GM19043 (cell line): ENCODE measurements around the gene GLG1.
"Not testable (repeated sequence)": the region's sequence is repeated elsewhere in the genome, so short reads cannot be mapped to it uniquely, and the experiment has no call there.

ENCODE experiments used
- ATAC-seq: cut with Tn5 transposase; IDR thresholded peaks from one replicate; pipeline ENCODE4 v1.9.1; 2021; ENCODE audit warnings: low read depth; ENCODE audit not compliant: unreplicated experiment

GLG1 gene

DNA sequence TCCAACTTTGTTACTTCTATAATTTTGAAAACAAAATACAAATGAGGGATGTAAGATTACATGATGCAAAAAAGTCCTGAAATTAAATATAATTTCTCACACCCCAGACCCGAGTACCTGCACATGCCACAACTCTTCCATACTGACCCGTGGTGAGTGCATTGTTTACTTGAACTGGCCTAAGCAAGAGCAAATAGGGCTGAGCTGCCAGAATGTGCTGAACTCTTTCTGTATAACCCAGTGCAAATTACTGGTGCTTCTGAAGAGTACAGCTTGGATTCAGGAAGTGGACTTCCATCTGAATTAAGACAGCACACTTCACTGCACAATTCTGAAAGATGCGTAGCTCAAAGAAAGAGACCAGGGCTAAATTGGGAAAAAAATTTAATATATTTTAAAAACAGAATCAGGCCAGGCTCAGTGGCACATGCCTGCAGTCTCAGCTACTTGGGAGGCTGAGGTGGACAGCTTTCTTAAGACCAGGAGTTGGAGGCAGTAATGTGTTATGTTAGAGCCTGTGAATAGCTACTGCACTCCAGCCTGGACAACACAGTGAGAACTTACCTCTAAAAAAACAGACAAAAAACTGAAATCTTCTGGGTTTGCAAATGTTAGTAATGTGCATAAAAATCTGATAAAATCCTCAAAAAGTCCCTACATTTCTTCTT lies 63.9 kb downstream of the GLG1 start:
- ATAC-seq = not testable (repeated sequence)

DNA sequence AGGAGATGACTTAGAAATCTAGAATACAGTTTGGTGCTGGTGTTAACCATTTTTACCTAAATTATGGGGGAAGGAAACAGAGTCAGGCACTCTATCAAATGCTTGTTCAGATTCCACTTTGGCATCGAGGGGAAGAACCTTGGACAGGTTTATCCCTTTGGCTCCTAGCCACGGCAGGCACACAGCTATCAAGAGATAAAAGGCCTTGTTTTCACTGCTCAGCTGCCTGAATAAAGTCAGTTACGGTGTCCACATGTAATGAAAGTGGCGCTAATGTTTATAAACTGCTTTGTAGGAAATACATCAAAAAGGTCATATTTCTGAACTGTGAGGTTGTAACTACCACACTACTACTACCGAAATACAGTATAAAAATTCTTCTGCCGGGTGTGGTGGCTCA lies 66.3 kb downstream of the GLG1 start:
- not testable (repeated sequence) for ATAC-seq

DNA sequence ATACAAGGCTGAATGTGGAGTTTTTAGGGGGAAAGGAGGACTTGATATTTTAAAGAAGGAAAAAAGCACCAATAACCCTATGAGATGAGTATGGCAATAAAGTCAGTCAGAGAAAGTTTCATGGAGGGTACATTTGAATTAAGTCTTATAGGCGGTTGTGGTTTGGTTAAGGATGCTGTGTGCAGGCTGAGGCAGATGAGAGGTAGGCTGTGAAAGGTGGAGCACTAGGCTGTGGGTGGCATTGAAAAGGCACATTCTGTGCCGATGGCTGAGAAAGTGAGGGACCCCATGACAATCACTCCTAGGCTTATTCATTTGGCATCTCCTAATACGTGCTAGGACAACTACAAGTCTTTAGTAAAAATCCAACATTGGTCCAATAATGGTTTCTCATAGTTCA lies 68.1 kb downstream of the GLG1 start:
- not testable (repeated sequence) for ATAC-seq

GRCh38 chr16:74537746-74538145 lies 69.2 kb downstream of the GLG1 start:
- not testable (repeated sequence) for ATAC-seq

GRCh38 chr16:74534650-74535049 lies 72.3 kb downstream of the GLG1 start:
- not testable (repeated sequence) for ATAC-seq

DNA sequence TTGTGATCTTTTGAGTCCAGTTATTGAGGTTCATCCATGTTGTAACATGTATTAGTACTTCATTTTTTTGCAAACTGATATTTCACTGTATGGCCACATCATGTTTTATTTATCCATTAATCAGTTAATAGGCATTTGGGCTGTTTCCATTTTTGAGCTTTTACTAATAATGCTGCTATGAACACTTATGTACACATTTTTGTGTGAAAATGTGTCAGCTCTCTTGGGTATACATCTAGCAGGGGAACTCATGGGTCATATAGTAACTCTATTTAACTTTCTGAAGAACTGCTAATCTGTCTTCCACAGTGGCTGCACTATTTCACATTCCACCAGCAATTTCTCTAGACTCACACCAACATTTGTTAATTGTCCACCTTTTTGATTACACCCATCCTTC lies 82.0 kb downstream of the GLG1 start:
- ATAC-seq = no peak

DNA sequence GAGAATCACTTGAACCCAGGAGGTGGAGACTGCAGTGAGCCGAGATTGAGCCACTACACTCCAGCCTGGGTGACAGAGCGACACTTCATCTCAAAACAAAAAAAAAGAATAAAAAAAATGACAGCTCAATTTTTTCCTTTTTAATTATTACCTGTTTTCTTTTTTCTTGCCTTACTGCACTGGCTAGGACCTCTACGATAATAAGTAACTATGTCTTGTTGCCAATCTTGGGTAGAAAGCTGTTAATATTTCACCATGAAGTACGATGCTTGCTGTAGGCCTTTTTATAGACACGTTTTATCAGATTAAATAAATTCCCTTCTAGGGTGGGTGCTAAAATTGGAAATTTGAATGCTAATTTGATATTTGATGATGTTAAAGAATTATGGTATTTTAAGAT lies 82.8 kb downstream of the GLG1 start:
- ATAC-seq = no peak

DNA sequence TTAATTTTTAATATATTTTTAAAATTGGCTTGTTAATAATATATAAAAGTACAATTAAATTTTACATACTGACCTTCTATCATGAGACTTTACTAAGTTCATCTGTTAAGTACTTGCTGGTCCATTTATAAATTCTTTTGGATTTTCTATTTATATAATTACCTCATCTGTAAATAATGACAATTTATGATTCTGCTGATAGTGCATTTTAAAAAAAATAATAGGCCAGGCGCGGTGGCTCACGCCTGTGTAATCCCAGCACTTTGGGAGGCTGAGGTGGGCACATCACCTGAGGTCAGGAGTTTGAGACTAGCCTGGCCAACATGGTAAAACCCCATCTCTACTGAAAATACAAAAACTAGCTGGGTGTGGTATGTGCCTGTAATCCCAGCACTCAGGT lies 83.2 kb downstream of the GLG1 start:
- not testable (repeated sequence) for ATAC-seq

DNA sequence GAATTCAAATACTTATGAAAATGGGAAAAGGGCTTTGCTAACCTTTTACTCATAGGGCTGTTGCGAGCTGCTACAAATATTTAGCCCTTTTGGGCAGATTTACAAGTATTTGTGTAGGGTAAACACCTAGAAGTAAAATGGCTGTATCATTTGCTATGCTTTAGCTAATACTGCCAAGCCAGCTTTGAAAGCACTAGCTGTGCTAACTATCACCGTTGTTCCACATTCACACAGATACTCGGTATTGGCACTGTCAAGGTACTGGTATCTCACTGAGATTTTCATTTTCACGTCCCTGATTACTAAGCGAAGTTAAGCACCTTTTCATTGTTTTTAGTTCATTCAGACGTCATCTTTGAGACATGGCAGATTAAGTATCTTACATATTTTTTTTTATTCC lies 84.8 kb downstream of the GLG1 start:
- ATAC-seq = no peak

GRCh38 chr16:74521691-74522090 lies 85.2 kb downstream of the GLG1 start:
- ATAC-seq = no peak

DNA sequence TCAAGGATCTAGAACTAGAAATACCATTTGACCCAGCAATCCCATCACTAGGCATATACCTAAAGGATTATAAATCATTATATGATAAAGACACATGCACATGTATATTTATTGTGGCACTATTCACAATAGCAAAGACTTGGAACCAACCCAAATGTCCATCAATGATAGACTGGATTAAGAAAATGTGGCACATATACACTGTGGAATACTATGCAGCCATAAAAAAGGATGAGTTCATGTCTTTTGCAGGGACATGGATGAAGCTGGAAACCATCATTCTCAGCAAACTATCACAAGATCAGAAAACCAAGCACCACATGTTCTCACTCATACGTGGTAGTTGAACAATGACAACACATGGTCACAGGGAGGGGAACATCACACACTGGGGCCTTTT lies 88.0 kb downstream of the GLG1 start:
- ATAC-seq = not testable (repeated sequence)

DNA sequence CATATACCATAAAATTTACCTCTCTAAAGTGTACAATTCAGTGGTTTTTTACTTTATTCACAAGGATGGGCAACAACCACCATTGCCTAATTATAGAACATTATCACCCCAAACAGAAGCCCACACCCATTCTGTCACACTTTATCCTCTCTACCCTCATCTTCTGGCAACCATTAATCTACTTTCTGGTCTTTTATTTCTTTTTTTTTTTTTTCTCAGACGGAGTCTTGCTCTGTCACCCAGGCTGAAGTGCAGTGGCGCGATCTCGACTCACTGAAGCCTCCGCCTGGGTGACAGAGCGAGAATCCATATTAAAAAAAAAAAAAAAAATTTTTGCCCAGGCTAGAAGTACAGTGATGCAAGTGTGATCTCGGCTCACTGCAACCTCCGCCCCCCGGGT lies 95.0 kb downstream of the GLG1 start:
- ATAC-seq = no peak

- ATAC-seq = no peak
Observed at GRCh38 chr16:74505011-74505410, 101.9 kb downstream of the GLG1 start.

DNA sequence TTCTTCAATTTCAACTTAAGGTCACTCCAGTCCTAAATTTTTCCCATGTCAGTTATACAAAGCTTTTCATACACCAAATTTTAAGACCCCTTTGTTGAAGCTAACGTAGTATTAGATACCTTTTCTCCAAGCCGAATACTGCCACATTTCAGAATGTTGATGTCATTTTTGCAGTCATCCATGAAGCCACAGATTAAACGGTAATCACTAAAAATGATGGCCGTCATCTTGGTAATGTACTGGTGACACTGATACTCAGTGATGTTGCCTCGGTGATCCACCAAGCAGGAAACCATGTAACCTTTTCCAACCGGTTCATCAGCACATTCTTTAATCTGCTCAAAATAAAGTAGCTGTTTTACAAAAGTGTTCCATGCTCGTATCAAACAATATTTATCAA lies 103.5 kb downstream of the GLG1 start:
- no peak for ATAC-seq

GRCh38 chr16:74501484-74502478 lies 105.1 kb downstream of the GLG1 start:
- no peak for ATAC-seq

GRCh38 chr16:74500907-74501306 lies 106.0 kb downstream of the GLG1 start:
- no peak for ATAC-seq

GRCh38 chr16:74499114-74499513 lies 107.8 kb downstream of the GLG1 start:
- no peak for ATAC-seq

DNA sequence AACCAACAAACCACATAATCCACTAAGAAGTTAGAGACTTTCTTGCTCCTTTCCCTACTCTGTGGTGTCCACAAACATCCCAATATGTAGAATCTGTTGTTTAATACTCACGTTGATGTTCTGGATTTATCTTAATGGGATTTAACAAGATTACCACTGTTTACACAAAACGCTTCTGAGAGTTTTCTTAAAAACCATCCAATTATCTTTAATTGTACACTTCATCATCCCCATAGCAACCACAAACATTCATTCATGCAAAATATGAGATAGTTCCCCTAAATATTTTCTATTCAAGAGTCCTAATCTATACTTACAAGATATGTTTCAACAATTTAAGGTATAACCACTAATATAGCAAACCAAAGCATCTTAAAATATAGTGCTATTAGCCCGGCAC lies 109.2 kb downstream of the GLG1 start:
- ATAC-seq = no peak

- ATAC-seq = no peak
Observed at GRCh38 chr16:74496054-74496453, 110.9 kb downstream of the GLG1 start.

- no peak for ATAC-seq
Observed at GRCh38 chr16:74492976-74493375, 113.9 kb downstream of the GLG1 start.

DNA sequence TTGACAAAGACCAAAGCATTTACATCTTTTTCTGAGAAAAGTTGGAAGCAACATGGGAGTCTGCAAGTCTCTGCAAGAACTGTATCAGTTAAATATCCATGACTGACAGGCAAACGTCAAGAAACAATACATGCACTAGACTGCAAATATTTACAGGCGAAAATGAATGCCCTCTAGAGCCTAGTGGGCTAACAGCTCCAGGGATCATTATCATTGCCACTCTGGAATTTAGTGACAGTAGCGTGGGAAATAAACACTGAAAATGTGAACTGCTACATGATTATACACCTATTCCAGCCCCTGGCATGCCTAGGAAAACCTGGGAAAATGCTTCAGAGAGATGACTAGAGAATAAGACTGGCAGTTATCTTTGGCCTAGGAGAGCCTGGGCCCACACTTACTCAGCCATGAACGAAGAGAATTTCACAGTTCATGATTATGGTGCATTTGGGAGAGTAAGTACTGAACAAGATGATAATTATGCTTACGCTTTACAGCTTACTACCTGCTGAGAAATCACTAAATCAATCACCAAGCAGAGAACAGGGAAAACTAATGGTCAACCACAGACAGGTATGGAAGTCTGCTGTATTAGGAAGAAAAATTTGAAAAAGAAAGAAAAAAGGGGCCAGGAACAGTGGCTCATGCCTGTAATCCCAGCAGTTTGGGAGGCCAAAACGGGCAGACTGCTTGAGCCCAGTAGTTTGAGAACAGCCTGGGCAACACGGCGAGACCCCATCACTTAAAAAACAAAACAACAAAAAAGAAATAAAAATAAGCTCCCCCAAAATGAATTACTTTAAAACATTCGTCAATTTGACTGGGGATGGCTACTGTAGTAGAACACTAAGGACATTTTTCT lies 119.0 kb downstream of the GLG1 start:
- ATAC-seq = no peak
